ENCODE data around the gene TGIF1.

DNA sequence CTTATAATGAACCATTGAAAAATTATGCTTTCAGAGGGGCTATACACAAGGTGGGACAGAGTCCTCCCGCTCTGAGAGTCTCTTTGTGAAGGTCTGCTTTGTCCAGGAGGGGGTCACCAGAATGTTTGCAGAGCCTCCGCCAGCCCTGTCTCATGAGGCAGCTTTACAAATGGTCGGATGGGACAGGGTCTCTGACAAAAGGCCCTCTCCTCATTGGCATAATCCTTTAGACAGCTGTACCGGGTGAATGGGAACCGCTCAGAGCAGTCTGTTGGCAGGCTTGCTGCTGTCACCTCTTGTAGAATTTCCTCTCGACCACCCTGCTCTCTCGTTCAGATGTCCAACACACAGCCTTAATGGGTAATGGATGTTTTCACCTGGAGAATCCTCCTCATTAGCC, 40.2 kb upstream of the TGIF1 start:
- TF ChIP-seq CTCF (IDR thresholded peaks at IDR 0.05) (no peak), POLR2A (IDR thresholded peaks at IDR 0.05) (no peak)

Data from body of pancreas (tissue), 4 donors.